Measurements from ENCODE around the gene SLCO2A1.

DNA sequence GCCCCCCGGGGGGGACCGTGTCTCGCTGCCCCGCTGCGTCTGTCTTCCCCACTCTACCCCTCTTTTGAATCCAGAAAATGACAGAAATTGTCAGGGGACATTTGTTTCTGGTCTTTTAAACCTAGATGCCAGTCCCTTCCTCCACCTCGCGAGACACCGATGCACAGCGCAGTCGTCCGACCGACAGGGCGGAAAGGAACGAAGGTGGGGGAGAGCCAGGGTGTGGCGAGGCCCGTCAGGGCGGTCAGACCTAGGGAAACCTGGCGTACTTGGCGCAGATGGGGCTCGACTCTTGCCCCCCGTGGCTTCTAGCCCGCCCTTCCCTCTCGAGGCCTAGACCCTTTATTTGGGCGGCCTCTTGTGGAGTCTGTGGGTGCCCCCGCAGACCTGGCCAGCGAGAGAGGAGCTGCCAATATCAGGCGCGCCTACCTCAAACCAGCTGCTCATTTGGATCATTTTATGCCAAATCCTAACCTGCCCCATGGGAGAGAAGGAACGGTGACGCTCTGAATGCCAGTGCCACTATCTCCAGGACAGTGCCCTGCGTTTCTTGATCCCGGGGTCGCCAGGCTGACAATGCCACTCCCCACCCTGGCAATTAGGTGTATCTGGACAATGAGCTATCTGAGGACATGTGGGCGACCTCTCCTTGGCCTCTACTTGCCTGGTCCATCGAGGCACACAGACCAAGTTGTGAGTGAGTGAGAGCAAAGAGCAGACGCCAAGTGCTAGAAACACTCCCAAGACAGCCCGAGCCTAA is 133.5 kb downstream of the SLCO2A1 start:
- TF ChIP-seq, protein P1, sequence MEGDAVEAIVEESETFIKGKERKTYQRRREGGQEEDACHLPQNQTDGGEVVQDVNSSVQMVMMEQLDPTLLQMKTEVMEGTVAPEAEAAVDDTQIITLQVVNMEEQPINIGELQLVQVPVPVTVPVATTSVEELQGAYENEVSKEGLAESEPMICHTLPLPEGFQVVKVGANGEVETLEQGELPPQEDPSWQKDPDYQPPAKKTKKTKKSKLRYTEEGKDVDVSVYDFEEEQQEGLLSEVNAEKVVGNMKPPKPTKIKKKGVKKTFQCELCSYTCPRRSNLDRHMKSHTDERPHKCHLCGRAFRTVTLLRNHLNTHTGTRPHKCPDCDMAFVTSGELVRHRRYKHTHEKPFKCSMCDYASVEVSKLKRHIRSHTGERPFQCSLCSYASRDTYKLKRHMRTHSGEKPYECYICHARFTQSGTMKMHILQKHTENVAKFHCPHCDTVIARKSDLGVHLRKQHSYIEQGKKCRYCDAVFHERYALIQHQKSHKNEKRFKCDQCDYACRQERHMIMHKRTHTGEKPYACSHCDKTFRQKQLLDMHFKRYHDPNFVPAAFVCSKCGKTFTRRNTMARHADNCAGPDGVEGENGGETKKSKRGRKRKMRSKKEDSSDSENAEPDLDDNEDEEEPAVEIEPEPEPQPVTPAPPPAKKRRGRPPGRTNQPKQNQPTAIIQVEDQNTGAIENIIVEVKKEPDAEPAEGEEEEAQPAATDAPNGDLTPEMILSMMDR (conservative IDR thresholded peaks at IDR 0.05; ENCODE audit: low read depth, low read length), result no peak
- TF ChIP-seq, protein P2, sequence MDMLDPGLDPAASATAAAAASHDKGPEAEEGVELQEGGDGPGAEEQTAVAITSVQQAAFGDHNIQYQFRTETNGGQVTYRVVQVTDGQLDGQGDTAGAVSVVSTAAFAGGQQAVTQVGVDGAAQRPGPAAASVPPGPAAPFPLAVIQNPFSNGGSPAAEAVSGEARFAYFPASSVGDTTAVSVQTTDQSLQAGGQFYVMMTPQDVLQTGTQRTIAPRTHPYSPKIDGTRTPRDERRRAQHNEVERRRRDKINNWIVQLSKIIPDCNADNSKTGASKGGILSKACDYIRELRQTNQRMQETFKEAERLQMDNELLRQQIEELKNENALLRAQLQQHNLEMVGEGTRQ (IDR thresholded peaks at IDR 0.05; ENCODE audit: low read depth, low read length), result no peak
- no peak for TF ChIP-seq POLR2A (IDR thresholded peaks at IDR 0.05; ENCODE audit: low read depth, low read length)
- no peak for TF ChIP-seq CHD1 (IDR thresholded peaks at IDR 0.05; ENCODE audit: low read depth, low read length)
- TF ChIP-seq, protein P3, sequence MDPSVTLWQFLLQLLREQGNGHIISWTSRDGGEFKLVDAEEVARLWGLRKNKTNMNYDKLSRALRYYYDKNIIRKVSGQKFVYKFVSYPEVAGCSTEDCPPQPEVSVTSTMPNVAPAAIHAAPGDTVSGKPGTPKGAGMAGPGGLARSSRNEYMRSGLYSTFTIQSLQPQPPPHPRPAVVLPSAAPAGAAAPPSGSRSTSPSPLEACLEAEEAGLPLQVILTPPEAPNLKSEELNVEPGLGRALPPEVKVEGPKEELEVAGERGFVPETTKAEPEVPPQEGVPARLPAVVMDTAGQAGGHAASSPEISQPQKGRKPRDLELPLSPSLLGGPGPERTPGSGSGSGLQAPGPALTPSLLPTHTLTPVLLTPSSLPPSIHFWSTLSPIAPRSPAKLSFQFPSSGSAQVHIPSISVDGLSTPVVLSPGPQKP (IDR thresholded peaks at IDR 0.05; ENCODE audit: borderline replicate concordance, low read depth, low read length), result no peak
- no peak for TF ChIP-seq RFX5 (IDR thresholded peaks at IDR 0.05; ENCODE audit: low read depth, low read length)
- no peak for TF ChIP-seq FOS (IDR thresholded peaks at IDR 0.05; ENCODE audit: low read depth, low read length)
- TF ChIP-seq CEBPB (IDR thresholded peaks at IDR 0.05; ENCODE audit: low read depth, low read length), result no peak
- no peak for TF ChIP-seq MXI1 (IDR thresholded peaks at IDR 0.05; ENCODE audit: borderline replicate concordance, low read depth, low read length)
- no peak for TF ChIP-seq SMC3 (IDR thresholded peaks at IDR 0.05; ENCODE audit: low read depth, low read length)
- TF ChIP-seq RCOR1 (IDR thresholded peaks at IDR 0.05; ENCODE audit: insufficient replicate concordance, low read length), result no peak
- TF ChIP-seq MAFK (IDR thresholded peaks at IDR 0.05; ENCODE audit: low read depth, low read length), result no peak
- no peak for TF ChIP-seq RAD21 (IDR thresholded peaks at IDR 0.05; ENCODE audit: low read length)
